GM10266 (cell line): ENCODE results near the gene RTF1.

Source experiments
- DNase-seq: peaks from one replicate; pipeline ENCODE4 v3.0.0; 2012; ENCODE audit errors: extremely low spot score
- CTCF ChIP-seq: IDR thresholded peaks from 2 replicates; pipeline ENCODE4 v1.5.1; 2012; ENCODE audit warnings: mild to moderate bottlenecking, low read depth; ENCODE audit not compliant: control insufficient read depth, insufficient read depth; ENCODE audit errors: missing control alignments

Gene RTF1

GRCh38 chr15:41490355-41490754, 73.5 kb downstream of the RTF1 start:
- DNase-seq: peak; percentile 83
- no peak for TF ChIP-seq CTCF

GRCh38 chr15:41491889-41492288, 75.0 kb downstream of the RTF1 start:
- TF ChIP-seq CTCF: no peak
- no peak for DNase-seq

- TF ChIP-seq CTCF: no peak
- DNase-seq: no peak
These were observed 75.8 kb downstream of the RTF1 start for GRCh38 chr15:41492597-41493204.

- DNase-seq: peak; percentile 97
- no peak for TF ChIP-seq CTCF
These were observed 76.5 kb downstream of the RTF1 start, which contains the start of gene ITPKA for GRCh38 chr15:41493205-41493901. Gene ITPKA, plus strand, starts transcription at chr15:41493874. Its CDS starts 54 bp downstream, at chr15:41493928.

GRCh38 chr15:41493902-41494189, 77.0 kb downstream of the RTF1 start:
- no peak for TF ChIP-seq CTCF
- DNase-seq: no peak

- peak; percentile 75 for DNase-seq
- TF ChIP-seq CTCF: no peak
These were observed 77.5 kb downstream of the RTF1 start for GRCh38 chr15:41494190-41494921.

GRCh38 chr15:41494922-41495735, 78.2 kb downstream of the RTF1 start:
- TF ChIP-seq CTCF: no peak
- DNase-seq: peak; percentile 63
